OCI-LY1 (cell line): Measurements from ENCODE around the gene PA2G4.

Source experiments
- H2AFZ ChIP-seq: fragments of 200-600 bp; sonication (generic), shearing (Covaris generic); 2 replicates; pipeline ENCODE4 v1.6.0; 2014; ENCODE audit warnings: antibody characterized with exemption, mild to moderate bottlenecking, low read length
- H3F3A ChIP-seq: fragments of 200-600 bp; sonication (generic), shearing (Covaris generic); 2 replicates; pipeline ENCODE4 v1.6.0; 2014; ENCODE audit warnings: mild to moderate bottlenecking, antibody characterized with exemption, low read length, moderate library complexity; ENCODE audit not compliant: insufficient read depth
- H3K27ac ChIP-seq: fragments of 200-600 bp; sonication (generic); 2 replicates; pipeline ENCODE4 v1.5.1; 2014; ENCODE audit warnings: low read length, mixed run types, mild to moderate bottlenecking, low read depth; ENCODE audit not compliant: poor library complexity, severe bottlenecking
- H3K27me3 ChIP-seq: fragments of 200-600 bp; sonication (generic); 2 replicates; pipeline ENCODE4 v1.6.0; 2014; ENCODE audit warnings: antibody characterized with exemption, mild to moderate bottlenecking, low read length, moderate library complexity; ENCODE audit not compliant: insufficient read depth
- H3K36me3 ChIP-seq: fragments of 200-600 bp; sonication (generic); 2 replicates; pipeline ENCODE4 v1.6.1; 2014; ENCODE audit warnings: mild to moderate bottlenecking, antibody characterized with exemption, low read length, moderate library complexity, mixed read lengths; ENCODE audit not compliant: insufficient read depth
- H3K4me1 ChIP-seq: fragments of 200-600 bp; sonication (generic); 2 replicates; pipeline ENCODE4 v1.5.1; 2014; ENCODE audit warnings: mild to moderate bottlenecking, low read length, moderate library complexity; ENCODE audit not compliant: insufficient read depth, severe bottlenecking
- H3K4me2 ChIP-seq: fragments of 200-600 bp; sonication (generic), shearing (Covaris generic); 2 replicates; pipeline ENCODE4 v1.6.1; 2014; ENCODE audit warnings: low read length
- H3K4me3 ChIP-seq: fragments of 200-600 bp; sonication (generic); 2 replicates; pipeline ENCODE4 v1.5.1; 2014; ENCODE audit warnings: low read length, low read depth, mild to moderate bottlenecking, mixed read lengths; ENCODE audit not compliant: poor library complexity, severe bottlenecking
- H3K79me2 ChIP-seq: fragments of 200-600 bp; shearing (Covaris generic); 2 replicates; pipeline ENCODE4 v1.6.1; 2016; ENCODE audit warnings: mixed run types, low read length, mixed read lengths; ENCODE audit not compliant: insufficient read depth
- H3K9ac ChIP-seq: fragments of 200-600 bp; sonication (generic), shearing (Covaris generic); 2 replicates; pipeline ENCODE4 v1.6.1; 2014; ENCODE audit warnings: mild to moderate bottlenecking, low read length, mixed read lengths
- H3K9me2 ChIP-seq: fragments of 200-600 bp; sonication (generic), shearing (Covaris generic); 2 replicates; pipeline ENCODE4 v1.6.1; 2014; ENCODE audit warnings: low read depth, mild to moderate bottlenecking, low read length, mixed read lengths
- H3K9me3 ChIP-seq: fragments of 200-600 bp; shearing (Covaris generic); 2 replicates; pipeline ENCODE4 v1.6.1; 2014; ENCODE audit warnings: low read length, mixed read lengths
- H4K20me1 ChIP-seq: fragments of 200-600 bp; sonication (generic), shearing (Covaris generic); 2 replicates; pipeline ENCODE4 v1.6.0; 2016; ENCODE audit warnings: mild to moderate bottlenecking, low read length; ENCODE audit not compliant: insufficient read depth
- CTCF ChIP-seq: fragments of 200-600 bp; sonication (generic), shearing (Covaris generic); IDR thresholded peaks from 2 replicates; pipeline ENCODE4 v1.5.1; 2017; ENCODE audit warnings: mild to moderate bottlenecking, antibody characterized with exemption, low read length, moderate library complexity, mixed read lengths
- EZH2 ChIP-seq: fragments of 200-600 bp; sonication (generic), shearing (Covaris generic); IDR thresholded peaks from 2 replicates; pipeline ENCODE4 v1.8.0; 2017; ENCODE audit warnings: borderline replicate concordance, mixed run types, mild to moderate bottlenecking, antibody characterized with exemption, low read length, moderate library complexity, mixed read lengths

Gene PA2G4

GRCh38 chr12:56081393-56082347 lies 22.7 kb upstream of the PA2G4 start:
- Histone ChIP-seq H2AFZ (no peak overlapping the region), H3K79me2 (no peaks in the 10 kb centered on the region), H3F3A (no peaks in the 10 kb centered on the region), H3K9ac (no peak overlapping the region), H4K20me1 (no peaks in the 10 kb centered on the region), H3K9me3 (no peaks in the 10 kb centered on the region), H3K4me3 (no peak overlapping the region), H3K4me1 (peaks cover 19% of the 10 kb centered on the region), H3K27ac (no peak overlapping the region), H3K36me3 (no peaks in the 10 kb centered on the region), H3K27me3 (peaks cover 12% of the 10 kb centered on the region), H3K9me2 (no peaks in the 10 kb centered on the region), H3K4me2 (no peak overlapping the region)
- TF ChIP-seq EZH2: no peak
- no peak for TF ChIP-seq CTCF

DNA sequence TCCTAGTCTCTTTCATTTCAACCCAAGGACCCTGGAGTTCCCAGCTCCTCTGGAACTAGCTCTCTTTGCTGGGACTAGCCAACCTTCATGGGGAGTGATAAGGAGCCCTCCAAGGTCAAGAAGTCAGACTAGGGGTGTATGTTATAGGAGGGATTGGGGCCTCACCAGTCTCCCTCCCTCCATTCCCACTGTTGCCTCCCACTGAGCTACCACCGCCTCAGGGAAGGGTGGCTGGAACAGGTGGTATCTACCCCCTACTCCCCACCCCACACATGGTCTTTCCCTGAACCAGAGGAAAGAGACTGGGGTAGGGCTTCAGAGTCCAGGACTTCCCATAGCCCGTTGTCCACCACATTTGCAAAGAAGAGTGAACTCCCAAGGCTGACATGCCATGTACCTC lies 22.0 kb upstream of the PA2G4 start:
- Histone ChIP-seq H3F3A (no peaks in the 10 kb centered on the region), H3K4me1 (peaks cover 19% of the 10 kb centered on the region), H2AFZ (no peak overlapping the region), H3K9ac (no peak overlapping the region), H3K4me2 (no peak overlapping the region), H3K9me3 (no peaks in the 10 kb centered on the region), H4K20me1 (no peaks in the 10 kb centered on the region), H3K9me2 (no peaks in the 10 kb centered on the region), H3K4me3 (no peak overlapping the region), H3K36me3 (no peaks in the 10 kb centered on the region), H3K79me2 (no peaks in the 10 kb centered on the region), H3K27me3 (peaks cover 12% of the 10 kb centered on the region), H3K27ac (no peak overlapping the region)
- TF ChIP-seq EZH2: no peak
- no peak for TF ChIP-seq CTCF

GRCh38 chr12:56082967-56083366 lies 21.4 kb upstream of the PA2G4 start:
- Histone ChIP-seq H3K79me2 (no peaks in the 10 kb centered on the region), H3K4me3 (no peak overlapping the region), H4K20me1 (no peaks in the 10 kb centered on the region), H3K36me3 (no peaks in the 10 kb centered on the region), H3K9me3 (no peaks in the 10 kb centered on the region), H3K27me3 (peaks cover 12% of the 10 kb centered on the region), H3K4me1 (peaks cover 19% of the 10 kb centered on the region), H3F3A (no peaks in the 10 kb centered on the region), H2AFZ (no peak overlapping the region), H3K9me2 (no peaks in the 10 kb centered on the region), H3K9ac (no peak overlapping the region), H3K27ac (no peak overlapping the region), H3K4me2 (no peak overlapping the region)
- TF ChIP-seq CTCF (no peak), EZH2 (no peak)
